GM18867 (cell line): ENCODE data around the gene PLVAP.

Experiments
- ATAC-seq: cut with Tn5 transposase; IDR thresholded peaks from one replicate; pipeline ENCODE4 v1.9.1; 2021; ENCODE audit warnings: mild to moderate bottlenecking, moderate library complexity; ENCODE audit not compliant: unreplicated experiment

PLVAP gene, protein sequence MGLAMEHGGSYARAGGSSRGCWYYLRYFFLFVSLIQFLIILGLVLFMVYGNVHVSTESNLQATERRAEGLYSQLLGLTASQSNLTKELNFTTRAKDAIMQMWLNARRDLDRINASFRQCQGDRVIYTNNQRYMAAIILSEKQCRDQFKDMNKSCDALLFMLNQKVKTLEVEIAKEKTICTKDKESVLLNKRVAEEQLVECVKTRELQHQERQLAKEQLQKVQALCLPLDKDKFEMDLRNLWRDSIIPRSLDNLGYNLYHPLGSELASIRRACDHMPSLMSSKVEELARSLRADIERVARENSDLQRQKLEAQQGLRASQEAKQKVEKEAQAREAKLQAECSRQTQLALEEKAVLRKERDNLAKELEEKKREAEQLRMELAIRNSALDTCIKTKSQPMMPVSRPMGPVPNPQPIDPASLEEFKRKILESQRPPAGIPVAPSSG

DNA sequence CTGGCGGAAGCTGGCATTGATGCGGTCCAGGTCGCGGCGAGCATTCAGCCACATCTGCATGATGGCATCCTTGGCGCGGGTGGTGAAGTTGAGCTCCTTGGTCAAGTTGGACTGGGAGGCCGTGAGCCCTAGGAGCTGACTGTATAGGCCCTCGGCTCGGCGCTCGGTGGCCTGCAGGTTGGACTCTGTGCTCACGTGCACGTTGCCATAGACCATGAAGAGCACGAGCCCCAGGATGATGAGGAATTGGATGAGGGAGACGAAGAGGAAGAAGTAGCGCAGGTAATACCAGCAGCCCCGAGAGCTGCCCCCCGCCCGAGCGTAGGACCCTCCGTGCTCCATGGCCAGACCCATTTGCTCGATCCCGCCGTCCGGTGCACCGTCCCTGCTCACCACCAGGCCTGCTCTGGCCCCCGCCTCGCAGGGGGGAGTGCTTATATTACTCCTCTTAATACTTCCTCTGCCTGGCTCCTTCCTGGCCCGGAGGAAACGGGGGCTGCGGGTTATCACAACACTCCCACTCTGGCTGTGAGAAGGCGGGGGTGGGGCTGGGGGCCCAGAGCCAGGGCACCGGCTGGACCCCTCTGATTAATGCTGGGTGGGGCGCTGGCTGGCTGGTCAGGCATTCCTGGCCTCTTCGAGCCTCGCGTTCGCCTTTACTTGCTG lies at the start of gene PLVAP:
Gene PLVAP, minus strand, starts transcription at position 408 of the 666 bp plus-strand sequence. Its CDS starts 54 bp downstream, at position 354.
- no peak for ATAC-seq

DNA sequence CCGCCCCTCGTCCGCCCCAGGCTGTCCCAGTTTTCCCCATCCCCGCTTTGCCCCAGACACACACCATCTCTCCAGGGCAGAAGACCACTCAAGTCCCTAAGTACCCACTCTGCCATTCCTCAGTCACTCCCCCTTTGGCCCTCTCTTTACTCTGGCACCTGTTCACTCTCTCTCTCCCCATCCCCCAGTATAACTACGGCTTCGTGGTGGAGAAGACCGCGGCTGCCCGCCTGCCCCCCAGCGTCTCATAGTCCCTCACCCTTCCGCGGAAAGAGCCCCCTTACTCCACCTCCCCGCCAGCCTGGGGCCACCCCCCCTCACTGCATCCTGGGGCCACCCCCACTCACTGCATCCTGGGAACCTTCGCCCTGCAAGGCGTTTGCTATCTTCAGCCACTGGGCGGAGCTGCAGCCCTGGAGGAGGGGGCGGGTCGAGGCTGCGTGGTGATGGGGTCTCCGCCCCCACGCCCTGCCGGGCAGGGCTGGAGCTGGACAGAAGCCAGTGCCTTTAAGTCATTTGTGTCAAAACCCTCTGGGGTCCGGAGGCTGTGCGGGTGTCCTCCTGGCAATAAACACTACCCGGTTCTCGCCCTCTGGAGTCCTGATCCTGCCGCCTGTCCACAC lies 47.7 kb upstream of the PLVAP start:
- ATAC-seq, result no peak

DNA sequence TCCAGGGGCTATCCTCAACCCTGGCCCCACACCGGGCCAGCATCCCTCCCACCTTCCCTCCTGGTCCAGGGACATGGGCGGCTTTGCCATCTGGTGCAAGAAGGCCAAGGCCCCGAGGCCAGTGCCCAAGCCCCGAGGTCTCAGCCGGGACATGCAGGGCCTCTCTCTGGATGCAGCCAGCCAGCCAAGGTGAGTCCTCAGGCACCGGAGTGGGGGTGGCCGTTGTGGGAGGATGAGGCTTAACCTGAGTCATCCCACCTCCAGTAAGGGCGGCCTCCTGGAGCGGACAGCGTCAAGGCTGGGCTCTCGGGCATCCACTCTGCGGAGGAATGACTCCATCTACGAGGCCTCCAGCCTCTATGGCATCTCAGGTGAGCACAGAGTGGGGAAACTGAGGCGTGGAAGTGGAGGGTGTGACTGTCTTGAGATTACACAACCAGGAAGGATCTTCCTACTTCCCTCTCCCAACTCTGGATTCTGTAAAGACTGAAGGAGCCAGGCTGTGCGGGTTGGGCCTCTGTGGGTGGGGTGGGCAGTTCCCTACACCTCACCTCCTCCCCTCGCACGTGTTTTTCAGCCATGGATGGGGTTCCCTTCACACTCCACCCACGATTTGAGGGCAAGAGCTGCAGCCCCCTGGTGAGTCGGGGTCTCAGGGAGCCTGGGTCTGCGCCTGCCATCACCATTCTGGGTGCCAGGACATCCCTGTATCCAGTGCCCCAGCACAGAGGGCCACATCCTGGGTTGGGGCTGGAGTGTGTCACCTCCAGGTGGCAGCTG lies 46.5 kb upstream of the PLVAP start:
- ATAC-seq, result no peak

DNA sequence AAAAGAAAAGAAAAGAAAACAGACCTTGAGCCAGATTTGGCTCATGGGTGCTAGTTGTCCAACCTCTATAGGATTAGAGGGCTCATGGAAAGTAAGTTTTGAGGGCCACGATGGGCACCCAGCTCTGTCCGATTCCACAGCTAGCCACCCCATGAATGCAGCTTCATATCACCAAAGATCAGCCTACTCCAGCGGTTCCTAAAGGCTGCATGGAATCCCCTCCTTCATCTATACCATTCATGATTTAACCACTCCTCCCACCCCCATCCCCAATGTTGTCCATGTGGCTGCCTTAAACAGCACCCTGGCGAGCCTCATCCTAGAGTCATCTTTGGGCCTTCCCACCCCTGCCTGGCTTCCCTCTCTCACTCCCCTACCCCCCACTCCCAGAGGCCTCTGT lies 44.8 kb upstream of the PLVAP start:
- no peak for ATAC-seq

DNA sequence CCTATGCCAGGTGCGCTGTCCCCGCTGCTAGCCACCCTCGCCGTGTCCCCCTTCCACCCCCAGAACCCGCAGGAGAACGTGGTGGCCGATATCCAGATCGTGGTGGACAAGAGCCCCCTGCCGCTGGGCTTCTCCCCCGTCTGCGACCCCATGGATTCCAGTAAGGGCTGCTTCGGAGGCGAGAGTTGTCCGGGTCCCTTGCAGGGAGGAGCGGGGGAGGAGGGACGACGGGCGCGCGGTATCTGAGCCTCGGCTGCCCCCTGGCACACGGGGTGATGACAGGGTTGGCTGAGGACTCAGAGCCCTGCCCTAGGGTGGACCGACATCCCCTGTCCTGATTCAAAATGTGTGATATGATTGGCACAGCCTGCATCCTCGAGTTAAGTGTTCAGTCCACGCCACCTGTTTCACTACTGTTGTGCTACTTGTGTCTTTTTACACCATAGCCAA lies 43.4 kb upstream of the PLVAP start:
- peak; percentile 13 for ATAC-seq

DNA sequence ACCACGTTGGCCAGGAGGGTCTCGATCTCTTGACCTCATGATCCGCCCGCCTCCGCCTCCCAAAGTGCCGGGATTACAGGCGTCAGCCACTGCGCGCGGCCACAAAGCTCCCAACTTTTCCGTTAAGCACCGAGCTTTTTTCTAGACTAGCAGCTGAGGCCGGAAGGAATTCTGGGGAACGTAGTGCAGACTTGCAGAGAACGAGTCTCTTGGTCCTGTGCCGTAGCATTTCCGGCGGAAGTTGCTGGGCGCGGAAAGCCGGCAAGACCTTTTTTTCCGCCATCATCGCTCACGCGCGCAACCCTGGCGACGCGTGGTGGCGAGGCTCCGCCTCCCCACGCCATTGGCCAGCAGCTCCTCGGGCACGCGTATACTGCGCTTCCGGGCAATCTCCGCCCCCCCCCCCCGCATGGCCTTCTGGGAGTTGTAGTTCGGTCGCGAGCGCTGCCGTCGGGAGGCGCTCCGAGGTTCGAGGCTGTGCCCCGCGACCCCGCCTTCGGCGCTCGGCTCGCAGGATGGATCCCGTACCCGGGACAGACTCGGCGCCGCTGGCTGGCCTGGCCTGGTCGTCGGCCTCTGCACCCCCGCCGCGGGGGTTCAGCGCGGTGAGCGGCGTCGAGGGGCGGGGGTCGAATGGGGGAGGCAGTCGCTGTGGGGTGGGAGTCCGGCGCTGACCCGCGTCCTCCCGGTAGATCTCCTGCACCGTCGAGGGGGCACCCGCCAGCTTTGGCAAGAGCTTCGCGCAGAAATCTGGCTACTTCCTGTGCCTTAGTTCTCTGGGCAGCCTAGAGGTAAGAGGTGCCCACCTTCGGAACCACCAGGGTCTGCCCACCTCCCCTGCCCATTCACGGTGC lies 42.7 kb upstream of the PLVAP start, which contains the start of gene MVB12A:
Gene MVB12A, plus strand, starts transcription at position 427 of the 854 bp plus-strand sequence. Its CDS starts 89 bp downstream, at position 516.
- peak; percentile 89 for ATAC-seq

DNA sequence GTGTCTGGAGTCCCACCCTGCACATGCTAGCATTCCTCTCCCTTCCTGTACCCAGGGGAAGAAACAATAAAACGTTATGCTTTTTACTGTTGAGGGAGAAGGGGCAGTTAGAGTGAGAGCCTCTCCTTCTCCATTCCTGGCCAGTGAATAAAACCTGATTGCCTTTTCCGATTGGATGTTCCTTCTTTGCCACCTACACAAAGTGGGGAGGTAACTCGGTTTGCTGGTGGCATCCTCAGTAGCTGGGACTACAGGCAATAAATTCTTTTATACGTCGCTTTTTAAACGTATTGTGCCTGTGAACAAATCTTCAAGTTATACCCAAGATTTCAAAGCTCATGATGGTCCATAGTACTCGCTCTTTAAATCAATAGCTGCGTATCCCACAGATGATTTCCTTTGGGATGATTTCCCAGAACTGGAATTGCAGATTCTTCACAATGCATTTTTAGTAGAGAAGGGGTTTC lies 42.0 kb upstream of the PLVAP start:
- no peak for ATAC-seq

DNA sequence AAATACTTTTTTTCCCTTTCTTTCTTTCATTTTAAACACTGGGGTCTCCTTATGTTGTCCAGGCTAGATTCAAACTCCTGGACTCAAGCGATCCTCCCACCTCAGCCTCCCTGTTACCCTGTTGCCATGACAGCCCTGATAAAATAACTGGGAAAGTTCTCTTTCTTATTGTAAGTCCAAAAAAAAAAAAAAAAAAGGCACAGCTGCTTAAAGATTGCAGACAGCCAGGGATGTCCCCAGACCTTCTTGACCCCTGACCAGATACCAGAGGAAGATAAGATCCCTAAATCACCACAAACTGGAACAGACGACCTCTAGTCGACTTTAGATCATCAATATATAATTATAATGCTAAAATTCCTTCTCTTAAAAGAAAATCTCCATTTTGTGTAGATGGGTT lies 41.6 kb upstream of the PLVAP start:
- ATAC-seq, result no peak

DNA sequence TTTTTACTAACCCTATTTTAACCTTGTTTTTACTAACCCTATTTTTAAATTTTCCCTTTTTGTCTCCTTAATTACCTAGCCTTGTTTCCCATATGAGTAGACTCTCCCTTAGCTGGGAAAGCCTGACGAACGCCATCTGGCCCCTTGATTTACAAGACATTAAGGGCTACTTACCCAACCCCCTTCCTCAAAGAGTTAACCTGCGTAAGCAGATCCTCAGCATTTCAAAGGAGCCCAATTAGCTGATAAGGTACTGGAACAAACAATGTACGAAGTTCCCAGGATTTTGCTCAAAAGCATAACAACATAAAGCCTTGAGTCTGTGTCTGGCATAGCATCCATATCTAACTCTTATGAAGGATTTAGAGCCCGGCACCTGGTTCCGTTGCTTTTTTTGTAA lies 38.0 kb upstream of the PLVAP start:
- no peak for ATAC-seq

DNA sequence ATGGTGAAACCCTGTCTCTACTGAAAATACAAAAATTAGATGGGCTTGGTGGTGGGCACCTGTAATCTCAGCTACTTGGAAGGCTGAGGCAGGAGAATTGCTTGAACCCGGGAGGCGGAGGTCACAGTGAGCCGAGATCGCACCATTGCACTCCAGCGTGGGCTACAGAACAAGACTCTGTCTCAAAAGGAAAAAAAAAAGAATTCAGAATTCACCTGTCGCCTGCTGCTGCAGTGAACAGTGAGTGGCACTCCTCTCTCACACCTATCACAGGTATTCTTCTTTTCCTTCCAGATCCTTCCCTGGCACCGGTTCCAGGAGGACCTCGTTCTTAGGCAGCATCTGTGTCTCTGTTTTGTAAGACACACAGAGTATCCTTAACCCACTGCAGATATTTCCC lies 37.0 kb upstream of the PLVAP start:
- no peak for ATAC-seq

DNA sequence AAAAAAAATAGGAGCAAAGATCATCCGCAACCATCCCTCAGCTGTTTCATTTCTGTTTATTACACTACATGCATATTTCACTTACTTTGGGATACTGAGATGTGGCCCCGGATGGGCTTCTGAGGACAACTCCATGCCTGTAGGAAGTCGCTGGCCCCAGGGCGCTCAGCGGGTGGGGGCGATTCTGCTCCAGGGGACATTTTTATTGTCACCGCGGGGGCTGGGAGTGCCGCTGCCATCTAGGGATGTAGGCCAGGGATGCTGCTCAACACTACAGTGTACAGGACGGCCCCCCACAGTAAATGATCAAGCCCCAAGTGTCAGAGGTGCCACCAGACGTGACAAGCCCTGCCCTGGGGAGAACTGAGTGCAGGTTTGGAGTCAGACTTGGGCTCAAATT lies 34.7 kb upstream of the PLVAP start:
- no peak for ATAC-seq

DNA sequence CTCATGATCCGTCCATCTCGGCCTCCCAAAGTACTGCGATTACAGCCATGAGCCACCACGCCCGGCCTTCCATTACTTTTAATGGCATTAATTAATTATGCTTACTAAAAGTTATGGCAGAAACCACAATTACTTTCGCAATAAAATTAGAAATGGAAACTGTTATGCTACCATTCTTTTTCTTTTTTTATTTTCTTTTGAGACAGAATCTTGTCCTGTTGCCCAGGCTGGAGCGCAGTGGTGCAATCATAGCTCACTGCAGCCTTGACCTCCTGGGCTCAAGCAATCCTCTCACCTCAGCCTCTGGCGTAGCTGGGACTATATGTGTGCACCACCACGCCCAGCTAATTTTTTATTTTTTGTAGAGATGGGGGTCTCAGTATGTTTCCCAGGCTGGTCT lies 32.8 kb upstream of the PLVAP start:
- ATAC-seq, result no peak

DNA sequence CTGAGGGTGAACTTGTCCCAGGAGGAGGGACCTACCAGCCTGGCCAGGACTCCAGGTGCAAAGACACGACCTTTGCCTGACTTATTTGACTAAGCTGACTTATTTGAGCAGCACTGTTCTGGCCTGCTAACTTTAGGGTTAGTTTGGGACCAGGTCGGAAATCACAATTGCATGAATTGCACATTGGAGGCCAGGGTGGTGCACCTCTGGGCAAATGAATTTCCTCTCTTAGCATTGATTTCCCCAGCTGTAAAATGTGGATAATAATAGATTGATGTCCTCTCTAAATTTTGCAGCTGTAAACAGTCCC lies 29.7 kb upstream of the PLVAP start:
- no peak for ATAC-seq

DNA sequence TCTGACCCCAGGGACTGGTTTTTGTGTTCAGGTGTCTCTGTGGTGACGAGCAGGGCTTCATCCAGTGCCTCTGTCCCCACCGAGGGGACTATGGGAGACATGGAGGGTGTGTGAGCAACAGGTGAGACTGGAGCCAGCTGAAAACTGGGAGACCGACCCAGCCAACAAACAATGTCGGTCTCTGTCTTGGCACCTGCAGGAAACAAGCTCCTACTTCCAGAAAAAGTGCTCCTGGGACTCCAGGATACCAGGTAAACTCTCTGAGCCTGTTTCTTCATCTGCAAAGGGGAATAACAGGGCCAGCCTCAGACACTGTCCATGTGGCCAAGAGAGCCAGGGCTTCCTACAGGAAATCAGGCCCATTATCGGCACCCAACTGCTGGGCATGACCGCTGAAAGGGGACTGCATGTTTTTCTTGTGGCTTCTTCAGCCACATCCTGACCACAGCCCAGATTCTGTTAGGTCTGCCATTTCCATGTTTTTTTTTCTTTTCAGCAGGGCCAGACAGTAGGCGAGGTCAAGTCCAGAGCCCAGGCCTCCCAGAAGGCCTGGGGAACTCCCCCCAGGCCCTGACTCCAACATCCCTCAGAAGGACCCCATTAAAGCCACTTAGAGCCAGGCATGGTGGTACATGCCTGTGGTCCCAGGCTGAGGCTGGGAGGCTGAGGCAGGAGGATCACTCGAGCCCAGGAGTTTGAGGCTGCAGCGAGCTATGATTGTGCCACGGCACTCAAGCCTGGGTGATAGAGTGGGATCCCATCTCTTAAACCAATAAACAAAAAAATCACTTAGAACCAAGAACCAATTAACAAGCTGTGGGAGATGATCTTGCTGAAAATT lies 29.1 kb upstream of the PLVAP start:
- no peak for ATAC-seq

DNA sequence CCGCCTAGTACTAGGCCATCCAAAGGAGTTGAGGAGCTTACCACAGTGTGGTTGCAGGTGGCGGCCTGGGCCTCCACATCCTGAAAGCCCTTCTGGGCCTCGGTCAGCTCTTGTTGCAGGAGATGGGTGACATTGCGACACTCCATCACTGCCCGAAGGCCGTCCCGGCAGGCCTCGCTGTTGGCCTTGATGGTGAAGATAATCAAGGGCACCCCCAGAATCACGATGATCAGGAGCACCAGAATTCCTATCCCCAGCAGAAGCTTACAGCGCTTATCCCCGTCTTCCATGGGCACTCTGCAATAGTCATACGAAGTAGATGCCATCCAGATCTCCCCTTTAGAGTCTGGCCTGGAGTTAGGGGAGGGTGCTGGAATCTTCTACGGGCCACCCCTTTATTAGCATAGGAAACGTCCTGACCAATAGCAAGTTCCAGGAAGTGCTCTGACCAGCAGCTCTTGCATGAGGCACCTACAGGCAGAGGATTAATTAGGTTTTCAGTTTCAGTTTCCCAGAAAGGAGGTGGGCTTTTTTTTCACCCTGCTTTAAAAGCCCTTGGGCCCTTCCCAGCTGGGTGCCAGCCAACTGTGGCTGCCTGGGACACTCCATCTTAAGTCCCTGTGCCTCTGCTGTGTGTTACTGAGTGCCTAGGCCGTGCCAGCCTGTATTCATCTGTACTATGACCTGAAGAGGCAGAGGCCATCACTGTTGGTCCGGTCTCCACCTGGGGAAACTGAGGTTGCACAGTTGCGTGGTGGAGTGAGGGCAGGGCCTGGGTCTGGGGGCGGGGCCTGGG lies 28.3 kb upstream of the PLVAP start, which contains the start of gene BST2:
Gene BST2, minus strand, starts transcription at position 381 of the 796 bp plus-strand sequence. Its CDS starts 55 bp downstream, at position 326.
- ATAC-seq, result peak; percentile 72

DNA sequence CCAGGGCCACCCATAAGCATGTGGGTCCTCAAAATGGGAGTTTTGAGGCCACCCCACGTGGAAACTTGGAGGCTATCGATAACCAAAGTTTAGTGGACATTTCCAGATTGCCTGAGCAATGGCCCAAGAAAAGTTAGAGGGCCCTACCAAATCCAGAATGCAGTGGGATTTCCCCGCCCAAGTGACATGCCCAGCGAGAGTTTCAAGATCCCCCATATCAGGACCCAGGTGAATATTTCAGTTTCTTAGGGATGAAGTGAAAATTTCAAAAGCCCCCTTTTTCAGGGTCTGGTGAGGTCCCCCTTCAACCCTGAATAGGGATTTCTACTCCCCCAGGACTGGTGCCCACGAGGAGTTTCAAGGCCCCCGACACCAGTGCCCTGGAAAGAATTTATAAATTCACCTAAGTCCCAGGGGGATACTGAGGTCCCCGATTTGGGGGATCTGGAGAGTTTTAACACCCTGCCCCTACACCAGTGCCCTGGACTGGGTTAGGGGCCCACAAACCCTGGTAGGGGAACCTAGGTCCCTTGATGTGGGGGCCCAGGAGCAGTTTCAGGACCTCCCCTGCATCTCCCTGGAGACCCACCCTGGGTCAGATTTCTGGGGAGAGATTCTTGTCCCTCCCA lies 27.6 kb upstream of the PLVAP start:
- no peak for ATAC-seq

DNA sequence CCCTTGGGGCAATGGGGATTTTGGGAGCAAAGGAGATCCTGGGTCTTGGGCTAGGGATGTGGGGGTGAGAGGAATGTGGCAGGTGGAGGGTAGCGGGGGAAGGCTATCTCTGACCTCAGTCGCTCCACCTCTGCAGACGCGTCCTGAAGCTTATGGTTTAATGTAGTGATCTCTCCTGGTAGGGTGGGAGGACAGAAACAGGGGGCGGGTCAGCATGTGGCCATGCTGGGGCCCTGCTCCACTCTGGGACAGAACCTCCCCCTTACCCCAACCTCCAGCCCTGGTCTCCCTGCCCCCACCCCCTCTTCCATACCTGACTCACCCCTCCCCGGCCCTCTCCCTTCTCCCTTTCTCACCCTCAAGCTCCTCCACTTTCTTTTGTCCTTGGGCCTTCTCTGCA lies 26.9 kb upstream of the PLVAP start:
- ATAC-seq, result no peak
